ENCODE data around the gene PCSK6. TPM values are rescaled to one million over a fixed set of nuclear protein-coding genes. Genes with fewer than 3 reads are reported as not detected.

PCSK6 gene
- polyA plus RNA-seq, 3 donors, result 0.05 to 0.10 TPM; not detected in 1

GRCh38 chr15:101458158-101458900, 31.2 kb downstream of the PCSK6 start:
- Mint-ChIP-seq H3K27me3 (ENCODE audit: low read depth in 3 of 3) (peaks cover 3 to 11% (median 9%) of the 10 kb centered on the region in 3 donors), H3K9me3 (peaks cover 0 to 2% (median 0%) of the 10 kb centered on the region in 7 donors), H3K36me3 (no peaks in the 10 kb centered on the region), H3K4me3 (no peak overlapping the region), H3K4me1 (peaks cover 26% of the 10 kb centered on the region), H3K27ac (peak overlapping the region in 1 of 7 donors; percentile 32)
- no peak for TF ChIP-seq CTCF (IDR thresholded peaks at IDR 0.05)
- 92% methylated on average over 20 of the region's 23 CpGs for WGBS (ENCODE audit: insufficient coverage)
- Histone ChIP-seq H4K20me1 (ENCODE audit: insufficient read depth, low read length) (no peaks in the 10 kb centered on the region), H3K4me3 (replicated peaks in 1 of 3; ENCODE audit: low read depth in 2 of 3, low read length in 3 of 3) (no peak overlapping the region), H3K36me3 (replicated peaks in 1 of 2; ENCODE audit: control insufficient read depth in 1 of 2, insufficient read depth in 2 of 2, low read length in 2 of 2) (no peaks in the 10 kb centered on the region), H3K79me2 (ENCODE audit: insufficient read depth, low read length) (no peaks in the 10 kb centered on the region), H3K27ac (ENCODE audit: low read depth in 1 of 2, low read length in 2 of 2) (no peak overlapping the region), H3K9me3 (replicated peaks in 1 of 2; ENCODE audit: control insufficient read depth in 1 of 2, insufficient read depth in 1 of 2, low read length in 2 of 2) (no peaks in the 10 kb centered on the region), H2AFZ (ENCODE audit: insufficient read depth, low read depth, low read length, poor library complexity, severe bottlenecking) (no peak overlapping the region), H3K4me2 (replicated peaks; ENCODE audit: extremely low read depth, low read length, poor library complexity, severe bottlenecking) (no peak overlapping the region), H3K9ac (ENCODE audit: insufficient read depth, low read length, poor library complexity, severe bottlenecking) (no peak overlapping the region), H3K27me3 (ENCODE audit: control insufficient read depth in 2 of 2, insufficient read depth in 2 of 2, low read length in 2 of 2) (peaks cover 0 to 3% of the 10 kb centered on the region in 2 donors), H3K4me1 (ENCODE audit: control insufficient read depth in 1 of 2, insufficient read depth in 2 of 2, low read length in 2 of 2) (peaks cover 26 to 27% of the 10 kb centered on the region in 2 donors)
- intact Hi-C loops (cut with micrococcal nuclease), result loop anchor here (5.0 to 10.0 kb wide), 2 partner anchors 194 to 196 kb away; partner anchors contain the start of gene TM2D3 (in 2 of the 2)
- no peak for DNase-seq

GRCh38 chr15:101457696-101458095, 31.8 kb downstream of the PCSK6 start:
- Mint-ChIP-seq H3K27me3 (ENCODE audit: low read depth in 3 of 3) (peaks cover 3 to 10% (median 8%) of the 10 kb centered on the region in 3 donors), H3K4me3 (no peak overlapping the region), H3K36me3 (no peaks in the 10 kb centered on the region), H3K9me3 (peaks cover 0 to 2% (median 0%) of the 10 kb centered on the region in 7 donors), H3K4me1 (peaks cover 26% of the 10 kb centered on the region), H3K27ac (no peak overlapping the region)
- no peak overlapping the region for H3K9ac ChIP-seq (ENCODE audit: insufficient read depth, low read length, poor library complexity, severe bottlenecking)
- no peaks in the 10 kb centered on the region for H3K79me2 ChIP-seq (ENCODE audit: insufficient read depth, low read length)
- H3K4me3 ChIP-seq (replicated peaks in 1 of 3; ENCODE audit: low read depth in 2 of 3, low read length in 3 of 3), result no peak overlapping the region
- intact Hi-C loops (cut with micrococcal nuclease), result loop anchor here (5.0 to 10.0 kb wide), 2 partner anchors 195 to 197 kb away; partner anchors contain the start of gene TM2D3 (in 2 of the 2)
- peaks cover 26 to 27% of the 10 kb centered on the region in 2 donors for H3K4me1 ChIP-seq (ENCODE audit: control insufficient read depth in 1 of 2, insufficient read depth in 2 of 2, low read length in 2 of 2)
- peaks cover 0 to 3% of the 10 kb centered on the region in 2 donors for H3K27me3 ChIP-seq (ENCODE audit: control insufficient read depth in 2 of 2, insufficient read depth in 2 of 2, low read length in 2 of 2)
- no peak for DNase-seq
- H2AFZ ChIP-seq (ENCODE audit: insufficient read depth, low read depth, low read length, poor library complexity, severe bottlenecking), result no peak overlapping the region
- no peaks in the 10 kb centered on the region for H3K9me3 ChIP-seq (replicated peaks in 1 of 2; ENCODE audit: control insufficient read depth in 1 of 2, insufficient read depth in 1 of 2, low read length in 2 of 2)
- H4K20me1 ChIP-seq (ENCODE audit: insufficient read depth, low read length), result no peaks in the 10 kb centered on the region
- WGBS (ENCODE audit: insufficient coverage), result 89% methylated on average over 8 of the region's 9 CpGs
- no peaks in the 10 kb centered on the region for H3K36me3 ChIP-seq (replicated peaks in 1 of 2; ENCODE audit: control insufficient read depth in 1 of 2, insufficient read depth in 2 of 2, low read length in 2 of 2)
- no peak for TF ChIP-seq CTCF (IDR thresholded peaks at IDR 0.05)
- H3K4me2 ChIP-seq (replicated peaks; ENCODE audit: extremely low read depth, low read length, poor library complexity, severe bottlenecking), result no peak overlapping the region
- no peak overlapping the region for H3K27ac ChIP-seq (ENCODE audit: low read depth in 1 of 2, low read length in 2 of 2)

Measured in CD14-positive monocyte (primary cell).